HG02943 (cell line): ENCODE measurements around the gene SNRNP40.
"Not testable (repeated sequence)": the region's sequence is repeated elsewhere in the genome, so short reads cannot be mapped to it uniquely, and the experiment has no call there.

Experiments used
- ATAC-seq: cut with Tn5 transposase; IDR thresholded peaks from one replicate; pipeline ENCODE4 v1.9.1; 2021; ENCODE audit warnings: mild to moderate bottlenecking, low read depth, moderate library complexity; ENCODE audit not compliant: unreplicated experiment

The SNRNP40 gene

GRCh38 chr1:31287791-31288190 is 8.8 kb downstream of the SNRNP40 start:
- not testable (repeated sequence) for ATAC-seq

- ATAC-seq = not testable (repeated sequence)
Observed at GRCh38 chr1:31282426-31282825, 14.2 kb downstream of the SNRNP40 start.

- ATAC-seq = no peak
Observed at GRCh38 chr1:31273619-31274018, 23.0 kb downstream of the SNRNP40 start.

- no peak for ATAC-seq
Observed at GRCh38 chr1:31272369-31272768, 24.2 kb downstream of the SNRNP40 start.

- ATAC-seq = no peak
Observed at GRCh38 chr1:31266547-31266946, 30.0 kb downstream of the SNRNP40 start.

- no peak for ATAC-seq
Observed at GRCh38 chr1:31264790-31265386, 31.7 kb downstream of the SNRNP40 start.

GRCh38 chr1:31263408-31263807 is 33.2 kb downstream of the SNRNP40 start:
- ATAC-seq = no peak

GRCh38 chr1:31262393-31262792 is 34.2 kb downstream of the SNRNP40 start:
- not testable (repeated sequence) for ATAC-seq

GRCh38 chr1:31261916-31262315 is 34.7 kb downstream of the SNRNP40 start:
- ATAC-seq = no peak

GRCh38 chr1:31259746-31260145 is 36.8 kb downstream of the SNRNP40 start:
- ATAC-seq = no peak

GRCh38 chr1:31258581-31258980 is 38.0 kb downstream of the SNRNP40 start:
- ATAC-seq = no peak

GRCh38 chr1:31257213-31257612 is 39.4 kb downstream of the SNRNP40 start:
- ATAC-seq = no peak

- ATAC-seq = no peak
Observed at GRCh38 chr1:31249854-31250253, 46.7 kb downstream of the SNRNP40 start.

- ATAC-seq = no peak
Observed at GRCh38 chr1:31248276-31248675, 48.3 kb downstream of the SNRNP40 start.

GRCh38 chr1:31244326-31244725 is 52.3 kb downstream of the SNRNP40 start:
- ATAC-seq = no peak

- no peak for ATAC-seq
Observed at GRCh38 chr1:31243501-31244286, 52.9 kb downstream of the SNRNP40 start.

GRCh38 chr1:31241321-31241720 is 55.3 kb downstream of the SNRNP40 start:
- ATAC-seq = no peak

- no peak for ATAC-seq
Observed at GRCh38 chr1:31239653-31240241, 56.8 kb downstream of the SNRNP40 start, which contains the start of gene NKAIN1. Gene NKAIN1 (minus strand): TSS chr1:31239887. CDS start chr1:31239547, 340 bp downstream.

- no peak for ATAC-seq
Observed at GRCh38 chr1:31238986-31239613, 57.5 kb downstream of the SNRNP40 start.

GRCh38 chr1:31238612-31238985 is 58.0 kb downstream of the SNRNP40 start:
- no peak for ATAC-seq

GRCh38 chr1:31234870-31235269 is 61.7 kb downstream of the SNRNP40 start:
- ATAC-seq = no peak
